ENCODE data around the gene RNF144B.
A peak's percentile ranks its signal among the peaks of the same experiment; 100 is the strongest.
"Not testable (repeated sequence)": the region's sequence is repeated elsewhere in the genome, so short reads cannot be mapped to it uniquely, and the experiment has no call there.

RNF144B gene

GRCh38 chr6:18387061-18387721 lies at the start of gene RNF144B:
Gene RNF144B (plus strand): TSS chr6:18387350. CDS start chr6:18399535, 12,185 bp downstream.
- peak; percentile 95 for DNase-seq (ENCODE audit: low spot score)

- no peak for DNase-seq (ENCODE audit: low spot score)
Observed at GRCh38 chr6:18339599-18339998, 47.6 kb upstream of the RNF144B start.

DNA sequence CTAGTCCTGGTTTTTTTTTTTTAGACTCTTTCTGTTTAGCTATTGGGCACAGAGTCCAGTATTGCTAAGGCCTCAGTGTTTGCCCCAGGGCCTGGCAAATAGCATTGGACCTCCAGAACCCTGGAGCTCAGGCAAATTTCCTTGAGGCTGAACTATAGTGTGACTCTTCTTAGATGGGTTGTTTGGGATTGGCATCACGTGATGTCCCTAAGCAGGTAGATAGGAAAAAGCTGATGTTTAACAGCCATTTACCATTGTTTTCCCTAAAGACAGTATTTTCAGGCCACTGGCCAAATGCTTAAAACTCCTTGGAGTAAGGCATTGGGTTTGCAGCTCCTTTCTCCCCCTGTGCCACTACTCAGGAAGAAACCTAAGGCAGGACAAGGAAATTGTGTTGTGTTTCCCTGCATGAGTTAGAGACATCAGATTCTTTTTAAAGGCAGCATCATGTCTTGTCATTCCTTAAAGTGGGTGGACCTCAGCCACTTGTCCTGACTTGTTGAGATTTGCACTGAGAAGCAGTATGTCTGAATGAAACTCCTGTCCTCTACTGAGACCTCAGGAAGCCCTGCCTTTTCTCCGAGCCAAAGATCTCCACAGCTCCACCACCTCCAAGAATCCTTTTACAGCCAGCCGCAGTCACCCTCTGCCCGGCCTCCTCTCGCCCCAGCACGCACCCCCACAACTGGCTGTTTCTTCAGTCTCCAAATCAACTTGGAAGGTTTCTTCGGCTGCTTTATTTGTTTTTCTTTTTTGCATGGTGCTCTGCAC lies 46.2 kb upstream of the RNF144B start:
- DNase-seq (ENCODE audit: low spot score) = no peak

DNA sequence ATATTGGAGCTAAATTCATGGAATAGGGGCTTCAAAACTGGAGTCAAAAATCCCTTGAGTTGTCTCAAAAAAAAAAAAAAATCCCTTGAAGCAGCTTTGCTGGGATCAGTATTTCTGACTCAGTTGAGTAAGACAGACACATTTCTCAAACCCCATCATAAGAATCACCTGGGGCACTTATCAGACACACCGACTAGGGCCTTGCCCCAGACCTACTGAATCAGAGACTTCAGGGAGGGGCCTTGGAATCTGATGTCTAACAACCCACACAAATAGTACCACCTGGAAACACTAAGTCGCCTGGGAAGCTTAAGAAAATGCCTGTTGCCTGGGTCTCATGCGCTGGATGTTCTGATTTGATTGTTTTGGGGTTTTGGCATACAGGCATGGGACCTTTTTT lies 44.9 kb upstream of the RNF144B start:
- DNase-seq (ENCODE audit: low spot score) = no peak

GRCh38 chr6:18343741-18344140 lies 43.4 kb upstream of the RNF144B start:
- DNase-seq (ENCODE audit: low spot score) = no peak

- DNase-seq (ENCODE audit: low spot score) = no peak
Observed at GRCh38 chr6:18347021-18347577, 40.1 kb upstream of the RNF144B start.

GRCh38 chr6:18347866-18348265 lies 39.3 kb upstream of the RNF144B start:
- DNase-seq (ENCODE audit: low spot score) = no peak

GRCh38 chr6:18349386-18349785 lies 37.8 kb upstream of the RNF144B start:
- no peak for DNase-seq (ENCODE audit: low spot score)

GRCh38 chr6:18350271-18350670 lies 36.9 kb upstream of the RNF144B start:
- DNase-seq (ENCODE audit: low spot score) = no peak

- DNase-seq (ENCODE audit: low spot score) = no peak
Observed at GRCh38 chr6:18350712-18351111, 36.4 kb upstream of the RNF144B start.

DNA sequence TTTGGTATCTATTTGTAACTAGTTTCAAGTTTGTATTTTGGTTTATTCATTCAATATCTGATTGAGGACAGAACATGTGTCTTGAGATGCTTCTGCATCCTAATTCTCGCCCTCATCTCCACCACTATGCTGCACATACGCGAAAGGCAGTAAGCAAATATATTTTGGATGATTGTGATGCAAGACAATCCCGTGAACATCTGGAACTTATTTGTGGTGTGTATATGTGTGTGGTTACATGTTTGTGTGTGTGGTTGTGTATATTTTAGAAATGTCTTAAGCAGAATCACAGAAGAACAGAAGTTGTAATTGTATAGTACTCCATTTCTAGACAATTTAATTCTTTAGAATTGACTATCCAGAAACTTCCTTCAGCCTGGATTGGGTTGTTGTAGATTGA lies 35.1 kb upstream of the RNF144B start:
- no peak for DNase-seq (ENCODE audit: low spot score)

DNA sequence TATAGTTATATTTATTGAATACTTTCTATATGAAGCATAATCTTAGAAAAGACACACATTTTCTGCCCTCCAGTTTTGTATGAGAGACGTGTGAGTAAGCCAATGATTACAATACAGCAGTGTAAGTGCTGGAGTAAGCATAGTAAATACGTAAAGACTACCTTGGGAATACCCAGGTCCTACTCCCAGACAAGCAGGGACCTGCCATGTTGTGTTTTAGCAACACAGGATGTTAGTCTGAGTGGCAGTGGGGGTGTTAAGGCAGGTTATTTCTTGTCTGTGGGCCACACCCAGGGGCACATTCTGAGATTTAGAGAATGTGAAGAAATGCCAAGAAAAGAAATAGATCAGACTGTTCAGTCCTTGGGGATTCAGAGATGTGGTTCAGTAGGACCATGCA lies 34.3 kb upstream of the RNF144B start:
- DNase-seq (ENCODE audit: low spot score) = no peak

GRCh38 chr6:18353251-18353650 lies 33.9 kb upstream of the RNF144B start:
- no peak for DNase-seq (ENCODE audit: low spot score)

DNA sequence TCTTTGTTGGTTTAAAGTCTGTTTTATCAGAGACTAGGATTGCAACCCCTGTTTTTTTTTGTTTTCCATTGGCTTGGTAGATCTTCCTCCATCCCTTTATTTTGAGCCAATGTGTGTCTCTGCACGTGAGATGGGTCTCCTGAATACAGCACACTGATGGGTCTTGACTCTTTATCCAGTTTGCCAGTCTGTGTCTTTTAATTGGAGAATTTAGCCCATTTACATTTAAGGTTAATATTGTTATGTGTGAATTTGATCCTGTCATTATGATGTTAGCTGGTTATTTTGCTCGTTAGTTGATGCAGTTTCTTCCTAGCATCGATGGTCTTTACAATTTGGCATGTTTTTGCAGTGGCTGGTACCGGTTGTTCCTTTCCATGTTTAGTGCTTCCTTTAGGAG lies 29.6 kb upstream of the RNF144B start:
- DNase-seq (ENCODE audit: low spot score) = not testable (repeated sequence)

- peak; percentile 79 for DNase-seq (ENCODE audit: low spot score)
Observed at GRCh38 chr6:18359237-18359885, 27.8 kb upstream of the RNF144B start.

DNA sequence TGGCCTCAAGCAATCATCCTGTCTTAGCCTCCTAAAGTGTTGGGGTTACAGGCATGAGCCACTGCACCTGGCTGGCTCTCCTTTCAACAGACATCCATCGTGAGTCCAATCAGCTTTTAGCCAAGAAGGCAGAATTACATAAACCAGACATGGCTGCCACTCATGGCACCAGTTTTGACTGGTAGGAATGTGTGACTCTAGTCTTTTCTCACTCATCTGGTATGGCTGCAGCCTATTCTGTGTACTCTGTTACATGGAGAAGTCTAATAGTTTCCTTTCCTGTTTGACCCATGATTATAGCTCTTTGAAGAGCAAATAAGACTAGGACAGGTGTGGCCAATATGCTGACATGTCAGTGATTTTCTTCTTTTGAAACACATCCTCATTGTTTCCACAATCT lies 27.0 kb upstream of the RNF144B start:
- peak; percentile 56 for DNase-seq (ENCODE audit: low spot score)

GRCh38 chr6:18362058-18362561 lies 25.0 kb upstream of the RNF144B start:
- peak; percentile 53 for DNase-seq (ENCODE audit: low spot score)

- DNase-seq (ENCODE audit: low spot score) = no peak
Observed at GRCh38 chr6:18363746-18364145, 23.4 kb upstream of the RNF144B start.

DNA sequence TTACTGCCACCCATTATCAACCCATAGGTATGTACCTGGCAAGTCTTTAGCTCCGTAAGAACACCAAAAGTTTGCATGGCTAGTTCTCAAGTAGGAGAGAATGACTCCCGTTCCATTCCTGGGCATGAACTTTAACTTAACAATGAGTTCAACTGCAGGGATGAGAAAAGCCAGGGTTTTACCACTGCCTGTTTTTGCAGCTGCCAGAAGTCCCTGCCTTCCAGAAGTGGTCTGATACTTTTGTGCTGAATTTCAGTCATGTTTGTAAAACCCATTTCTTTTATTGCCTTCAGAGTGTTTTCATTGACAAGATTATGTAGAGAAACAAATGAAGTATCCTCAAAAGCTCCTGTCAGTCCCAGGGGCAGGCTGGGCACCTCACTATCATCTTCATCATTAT lies 22.6 kb upstream of the RNF144B start:
- DNase-seq (ENCODE audit: low spot score) = not testable (repeated sequence)

DNA sequence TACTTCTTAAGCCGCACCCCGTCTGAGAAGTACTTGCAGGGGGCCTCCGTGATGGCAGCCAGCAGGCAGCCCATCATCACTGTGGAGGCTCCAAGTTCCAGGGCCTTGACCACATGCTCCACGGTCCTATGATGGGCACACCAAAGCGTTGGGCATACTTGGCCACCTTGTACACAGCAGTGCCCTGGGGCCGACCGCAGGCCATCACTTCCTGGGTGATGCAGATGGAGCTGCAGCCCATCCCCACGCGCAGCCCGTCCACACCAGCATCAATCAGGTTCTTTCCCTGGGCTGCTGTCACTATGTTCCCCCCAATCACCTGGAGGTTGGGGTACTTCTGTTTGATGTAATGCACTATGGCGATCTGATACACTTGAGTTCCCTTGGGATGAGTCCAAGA lies 19.8 kb upstream of the RNF144B start:
- no peak for DNase-seq (ENCODE audit: low spot score)

DNA sequence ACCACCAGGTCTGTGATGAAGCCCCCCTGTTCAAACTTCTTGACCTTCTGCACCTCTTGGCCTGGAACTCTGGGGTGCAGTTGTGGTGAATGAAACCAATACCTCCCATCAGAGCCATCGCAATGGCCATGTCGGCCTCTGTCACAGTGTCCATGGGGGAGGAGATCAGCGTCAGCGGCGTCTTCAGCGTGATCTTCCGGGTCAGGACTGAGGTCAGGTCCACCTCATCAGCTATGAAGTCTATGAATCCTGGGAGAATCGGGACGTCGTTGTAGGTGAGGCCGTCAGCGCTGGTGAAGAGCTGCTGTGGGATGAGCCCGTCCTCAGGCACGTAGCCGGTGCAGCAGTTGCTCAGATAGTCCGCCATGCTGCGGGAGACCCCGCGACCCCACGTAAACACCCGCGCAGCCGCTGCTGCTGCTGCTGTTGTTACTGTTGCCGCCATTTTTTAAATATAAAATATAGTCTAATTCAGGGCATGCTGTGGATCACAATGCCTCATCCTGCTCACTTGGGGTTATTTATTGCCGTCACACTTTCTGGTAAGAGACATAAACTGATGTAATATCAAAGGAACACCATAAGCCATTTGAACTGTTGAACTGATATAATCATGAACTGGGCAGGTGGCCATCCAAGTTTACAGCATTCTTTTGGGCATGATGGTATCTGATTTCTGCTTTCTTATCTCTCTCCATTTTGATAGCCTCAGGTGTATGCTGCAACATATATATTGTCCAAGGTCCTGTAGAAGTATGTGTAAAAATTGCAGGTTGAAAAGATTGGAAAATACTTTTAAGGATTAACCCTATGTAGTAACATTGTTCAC lies 18.7 kb upstream of the RNF144B start:
- no peak for DNase-seq (ENCODE audit: low spot score)

DNA sequence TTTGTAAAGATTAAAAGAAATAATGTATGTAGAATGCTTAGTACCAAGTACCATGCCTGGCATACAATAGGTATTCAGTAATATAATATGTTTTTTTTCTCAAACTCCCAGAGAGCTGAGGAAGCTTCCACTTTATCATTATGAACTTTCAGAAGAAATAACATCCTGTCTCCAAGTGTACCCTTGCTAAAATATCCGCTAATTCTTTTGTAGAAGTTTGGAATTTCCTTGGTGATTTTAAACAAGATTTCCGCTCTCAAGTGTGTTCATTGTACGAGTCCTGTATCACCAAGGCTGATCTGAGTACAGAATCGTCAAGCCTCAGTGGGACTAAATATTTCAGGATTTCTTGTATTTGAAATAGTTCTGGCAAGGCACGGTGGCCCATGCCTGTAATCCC lies 16.1 kb upstream of the RNF144B start:
- DNase-seq (ENCODE audit: low spot score) = no peak

All from NAMALWA (cell line).